Bronchial epithelial cell (primary cell): Measurements from ENCODE around the gene YJU2. TPM values are rescaled to one million over a fixed set of nuclear protein-coding genes. Genes with fewer than 3 reads are reported as not detected.

Source experiments
- DNase-seq: peaks from one replicate; pipeline ENCODE4 v3.0.0-alpha.2; 2010; ENCODE audit warnings: low read depth
- FAIRE-seq: peaks from 2 replicates; lab custom pipeline; 2011; peaks lifted over from hg19 to GRCh38; lab: Jason Lieb, UNC
- H3K27me3 ChIP-seq: 2 replicates; pipeline ENCODE4 v1.5.1; 2011; ENCODE audit warnings: low read length; ENCODE audit not compliant: control insufficient read depth, insufficient read depth
- H3K36me3 ChIP-seq: 2 replicates; pipeline ENCODE4 v1.5.1; 2011; ENCODE audit warnings: low read length; ENCODE audit not compliant: control insufficient read depth, insufficient read depth
- H3K4me3 ChIP-seq: 2 replicates; pipeline ENCODE4 v1.5.1; 2011; ENCODE audit warnings: mild to moderate bottlenecking, low read depth, low read length, control low read depth
- total RNA-seq: library from RNA; depleted of rRNA; stranded (reverse); fragments of >200 nt; gene quantifications from 2 replicates; pipeline ENCODE4 v1.2.1, GENCODE V29; 2014
- TF ChIP-seq, protein P1 (sequence below): IDR thresholded peaks from 2 replicates; pipeline ENCODE4 v1.5.1; 2011; ENCODE audit warnings: mild to moderate bottlenecking, moderate library complexity, low read length, control low read depth, inconsistent platforms; ENCODE audit not compliant: insufficient read depth, severe bottlenecking

The YJU2 gene
- total RNA-seq, 1 donor from 2014 or later, result 19.0 TPM

DNA sequence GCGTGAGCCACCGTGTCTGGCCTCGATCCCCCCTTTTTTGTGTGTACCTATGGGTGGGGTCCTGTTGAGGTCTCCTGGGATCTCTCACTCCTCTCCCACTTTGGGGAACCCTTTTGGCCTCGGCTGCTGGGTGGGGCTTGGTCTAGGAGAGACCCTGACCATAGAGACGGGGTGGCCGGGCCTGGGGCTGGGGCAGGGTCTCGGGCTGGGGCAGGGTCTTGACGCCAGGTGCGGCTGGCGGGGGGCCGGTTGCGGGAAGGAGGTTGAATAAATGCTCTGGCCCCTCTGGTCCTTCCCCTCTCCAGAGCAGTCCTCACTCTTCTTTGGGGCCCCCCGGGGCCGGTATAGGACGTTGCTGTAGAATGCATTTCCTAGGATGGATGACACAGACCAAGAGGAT is 45.6 kb downstream of the YJU2 start:
- FAIRE-seq (no peak), DNase-seq (no peak)
- no peaks in the 10 kb centered on the region for H3K36me3 ChIP-seq
- TF ChIP-seq, protein P1, sequence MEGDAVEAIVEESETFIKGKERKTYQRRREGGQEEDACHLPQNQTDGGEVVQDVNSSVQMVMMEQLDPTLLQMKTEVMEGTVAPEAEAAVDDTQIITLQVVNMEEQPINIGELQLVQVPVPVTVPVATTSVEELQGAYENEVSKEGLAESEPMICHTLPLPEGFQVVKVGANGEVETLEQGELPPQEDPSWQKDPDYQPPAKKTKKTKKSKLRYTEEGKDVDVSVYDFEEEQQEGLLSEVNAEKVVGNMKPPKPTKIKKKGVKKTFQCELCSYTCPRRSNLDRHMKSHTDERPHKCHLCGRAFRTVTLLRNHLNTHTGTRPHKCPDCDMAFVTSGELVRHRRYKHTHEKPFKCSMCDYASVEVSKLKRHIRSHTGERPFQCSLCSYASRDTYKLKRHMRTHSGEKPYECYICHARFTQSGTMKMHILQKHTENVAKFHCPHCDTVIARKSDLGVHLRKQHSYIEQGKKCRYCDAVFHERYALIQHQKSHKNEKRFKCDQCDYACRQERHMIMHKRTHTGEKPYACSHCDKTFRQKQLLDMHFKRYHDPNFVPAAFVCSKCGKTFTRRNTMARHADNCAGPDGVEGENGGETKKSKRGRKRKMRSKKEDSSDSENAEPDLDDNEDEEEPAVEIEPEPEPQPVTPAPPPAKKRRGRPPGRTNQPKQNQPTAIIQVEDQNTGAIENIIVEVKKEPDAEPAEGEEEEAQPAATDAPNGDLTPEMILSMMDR, result no peak
- H3K27me3 ChIP-seq, result peaks cover 1% of the 10 kb centered on the region
- no peak overlapping the region for H3K4me3 ChIP-seq

DNA sequence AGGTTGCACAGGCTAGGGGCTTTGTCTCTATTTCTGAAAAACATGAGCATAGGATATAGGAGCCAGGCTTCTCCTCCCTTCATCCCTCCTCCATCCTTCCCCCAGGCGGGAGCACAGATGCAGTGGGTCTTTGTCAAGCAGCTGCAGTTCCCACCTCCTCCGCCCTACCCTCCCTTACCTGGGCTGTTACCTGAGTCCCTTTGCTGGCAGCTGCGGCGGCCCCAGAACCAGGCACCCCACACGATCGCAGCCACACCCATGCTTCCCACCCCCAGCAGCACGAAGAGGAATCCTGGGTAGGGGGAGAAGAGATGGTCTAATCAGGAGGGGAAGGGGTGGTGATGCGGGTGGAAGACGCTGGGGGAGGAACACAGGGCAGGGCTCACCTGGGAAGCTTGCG is 47.5 kb downstream of the YJU2 start:
- TF ChIP-seq, protein P1, result no peak
- peaks cover 1% of the 10 kb centered on the region for H3K27me3 ChIP-seq
- DNase-seq (no peak), FAIRE-seq (no peak)
- H3K4me3 ChIP-seq, result no peak overlapping the region
- no peaks in the 10 kb centered on the region for H3K36me3 ChIP-seq

DNA sequence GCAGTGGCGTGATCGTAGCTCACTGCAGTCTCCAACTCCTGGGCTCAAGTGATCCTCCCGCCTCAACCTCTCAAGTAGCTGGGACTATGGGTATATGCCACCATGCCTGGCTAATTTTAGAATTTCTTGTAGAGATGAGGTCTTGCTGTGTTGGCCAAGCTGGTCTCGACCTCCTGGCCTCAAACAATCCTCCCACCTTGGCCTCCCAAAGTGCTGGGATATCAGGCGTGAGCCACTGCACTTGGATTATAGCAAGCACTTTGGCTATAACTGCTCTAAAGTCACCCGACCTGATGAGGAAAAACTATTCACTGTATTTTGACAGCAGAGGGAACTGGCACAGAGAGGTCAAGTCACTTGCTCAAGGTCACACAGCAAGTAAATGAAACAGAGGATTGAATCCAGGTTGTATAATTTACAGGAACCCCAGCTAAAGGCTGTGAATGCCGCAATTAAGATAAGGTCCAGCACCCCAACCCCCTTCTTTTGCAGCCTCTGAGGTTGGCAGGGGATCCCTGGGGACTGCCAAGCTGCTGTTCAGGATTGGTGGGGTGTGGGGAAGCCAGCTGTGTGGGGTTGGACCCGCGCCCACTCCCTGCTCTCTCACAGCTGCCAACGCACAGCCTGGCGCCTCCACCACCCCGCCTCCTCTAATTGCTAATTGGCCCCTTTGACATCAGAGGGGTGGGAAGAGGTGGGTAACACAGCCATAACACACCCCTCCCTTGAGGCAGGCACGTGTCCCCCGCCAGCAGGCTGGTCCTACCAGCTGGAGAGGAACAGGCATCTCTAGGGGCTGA is 49.3 kb downstream of the YJU2 start:
- no peak for FAIRE-seq
- TF ChIP-seq, protein P1, result no peak

DNA sequence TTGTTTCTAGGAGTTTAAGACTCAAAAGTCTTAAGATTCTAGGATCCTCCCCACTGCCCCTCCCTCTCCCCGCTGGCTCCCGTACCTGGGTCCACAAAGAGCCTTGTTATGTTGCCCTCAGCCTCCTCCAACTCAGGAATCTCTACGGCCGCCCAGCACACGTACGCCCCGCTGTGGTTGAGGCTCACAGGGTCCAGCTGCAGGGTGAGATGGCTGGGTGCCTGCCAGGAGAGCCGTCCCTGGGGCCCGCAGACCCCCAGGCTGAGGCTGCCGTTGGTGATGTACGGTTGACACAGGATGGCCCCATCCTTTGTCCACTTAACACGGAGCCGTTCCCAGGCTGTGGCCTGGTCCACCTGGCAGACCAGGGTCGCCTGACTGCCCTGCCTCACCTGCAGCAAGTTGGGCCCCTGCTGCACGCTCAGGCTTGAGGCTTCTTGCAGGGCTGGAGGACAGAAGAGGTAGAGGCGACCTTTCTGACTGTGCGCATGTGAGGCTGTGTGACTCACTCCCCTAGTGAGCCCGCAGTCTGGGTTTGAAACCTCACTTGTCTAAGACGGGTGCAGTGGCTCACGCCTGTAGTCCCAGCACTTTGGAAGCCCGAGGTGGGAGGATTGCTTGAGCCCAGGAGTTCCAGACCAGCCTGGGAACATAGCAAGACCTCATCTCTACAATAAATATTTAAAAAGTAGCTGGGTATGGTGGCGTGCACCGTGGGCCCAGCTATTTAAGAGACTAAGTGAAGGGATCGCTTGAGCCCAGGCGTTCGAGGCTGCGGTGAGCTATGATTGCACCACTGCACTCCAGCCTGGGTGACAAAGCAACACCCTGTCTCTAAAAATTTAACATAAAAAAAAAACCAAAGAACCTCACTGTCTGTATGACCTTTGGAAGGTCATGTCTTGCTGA is 51.3 kb downstream of the YJU2 start:
- H3K36me3 ChIP-seq, result no peaks in the 10 kb centered on the region
- no peak for FAIRE-seq
- TF ChIP-seq, protein P1, result no peak
- DNase-seq, result no peak
- peaks cover 1% of the 10 kb centered on the region for H3K27me3 ChIP-seq
- H3K4me3 ChIP-seq, result no peak overlapping the region

More for the DNA sequence above, 49.3 kb downstream of the YJU2 start:
- H3K36me3 ChIP-seq, result no peaks in the 10 kb centered on the region
- H3K4me3 ChIP-seq, result no peak overlapping the region
- H3K27me3 ChIP-seq, result peaks cover 1% of the 10 kb centered on the region
- DNase-seq, result no peak

DNA sequence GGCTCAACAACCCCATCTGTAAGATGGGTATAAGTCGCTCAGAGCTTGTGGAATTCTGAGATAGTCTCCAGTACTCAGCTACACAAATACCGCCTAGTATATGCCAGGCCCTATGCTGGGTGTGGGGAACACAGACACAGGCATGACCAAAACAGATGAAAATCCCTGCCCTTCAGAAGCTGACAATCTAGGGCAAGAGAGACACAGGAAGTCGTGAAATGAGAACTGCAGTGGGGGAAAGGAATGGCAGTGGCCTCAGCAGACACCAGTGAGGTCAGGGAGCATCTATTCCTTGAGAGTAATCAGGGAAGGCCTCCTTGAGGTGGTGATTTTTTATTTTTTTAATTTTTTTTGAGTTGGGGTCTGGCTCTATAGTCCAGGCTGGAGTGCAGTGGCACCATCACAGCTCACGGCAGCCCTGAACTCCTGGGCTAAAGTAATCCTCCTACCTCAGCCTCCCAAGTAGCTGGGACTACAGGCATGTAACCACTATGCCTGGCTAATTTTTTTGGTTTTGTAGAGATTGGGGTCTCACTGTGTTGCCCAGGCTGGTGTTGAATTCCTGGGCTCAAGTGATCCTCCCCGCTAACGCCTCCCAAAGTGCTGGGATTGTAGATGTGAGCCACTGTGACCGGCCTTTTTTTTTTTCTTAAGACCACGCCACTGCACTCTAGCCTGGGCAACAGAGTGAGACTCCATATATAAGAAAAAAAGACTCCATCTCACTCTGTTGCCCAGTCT is 52.1 kb downstream of the YJU2 start:
- Histone ChIP-seq H3K27me3 (peaks cover 1% of the 10 kb centered on the region), H3K4me3 (no peak overlapping the region), H3K36me3 (no peaks in the 10 kb centered on the region)
- no peak for FAIRE-seq
- DNase-seq, result no peak
- TF ChIP-seq, protein P1, result no peak
